ENCODE measurements around the gene HEXIM1.

The HEXIM1 gene

GRCh38 chr17:45130681-45131615 is 17.3 kb upstream of the HEXIM1 start:
- DNase-seq: no peak

DNA sequence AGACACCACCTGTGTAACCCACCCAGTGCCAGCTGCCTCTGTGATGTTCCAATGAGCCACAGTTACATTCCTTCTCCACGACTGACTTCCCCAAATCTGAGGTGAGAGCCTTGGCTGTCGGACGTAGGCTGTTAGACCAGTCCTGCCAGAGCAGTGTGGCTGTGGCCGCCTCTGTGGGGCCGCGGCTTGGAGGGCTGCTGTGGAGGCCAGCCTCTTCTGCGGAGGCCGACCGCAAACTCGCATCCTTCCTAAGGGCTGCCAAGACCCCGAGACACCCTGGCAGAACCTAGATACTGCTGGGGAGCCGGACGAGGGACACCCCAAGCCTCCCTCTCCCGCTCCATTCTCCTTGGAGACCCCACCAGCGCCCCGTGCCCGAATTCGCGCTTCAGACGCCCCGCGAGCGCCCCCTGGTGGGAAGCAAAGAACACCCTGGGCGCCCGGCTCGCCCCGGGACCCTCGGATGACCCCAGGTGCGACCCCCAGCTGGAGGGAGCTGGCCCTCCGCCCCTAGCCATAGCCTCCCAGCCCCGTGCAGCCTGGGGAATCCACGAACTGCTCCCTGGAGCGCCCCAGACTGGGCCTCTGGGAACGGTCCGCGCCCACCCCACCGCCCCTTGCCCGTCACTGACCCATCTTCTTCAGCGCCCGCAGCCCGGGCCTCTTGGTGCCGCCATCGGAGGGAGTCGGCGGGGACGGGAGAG is 16.5 kb upstream of the HEXIM1 start:
- DNase-seq: peak; percentile 26

DNA sequence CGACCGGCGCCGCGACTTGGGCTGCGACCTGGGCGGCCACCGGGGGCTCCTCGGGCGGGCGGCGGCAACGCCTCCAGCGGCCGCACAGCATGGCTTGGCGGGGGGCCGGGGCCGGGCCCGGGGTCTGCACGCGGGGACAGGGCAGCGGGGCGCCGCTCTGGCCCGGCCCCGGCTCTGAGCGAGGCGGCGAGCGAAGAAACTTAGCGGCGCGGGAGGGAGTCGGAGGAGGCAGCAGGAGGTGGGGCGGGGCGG is 16.0 kb upstream of the HEXIM1 start, which contains the start of gene PLCD3:
TSS of gene PLCD3 (minus strand) at position 196 of the 252 bp plus-strand sequence. CDS start at position 91, 105 bp downstream.
- DNase-seq: no peak

DNA sequence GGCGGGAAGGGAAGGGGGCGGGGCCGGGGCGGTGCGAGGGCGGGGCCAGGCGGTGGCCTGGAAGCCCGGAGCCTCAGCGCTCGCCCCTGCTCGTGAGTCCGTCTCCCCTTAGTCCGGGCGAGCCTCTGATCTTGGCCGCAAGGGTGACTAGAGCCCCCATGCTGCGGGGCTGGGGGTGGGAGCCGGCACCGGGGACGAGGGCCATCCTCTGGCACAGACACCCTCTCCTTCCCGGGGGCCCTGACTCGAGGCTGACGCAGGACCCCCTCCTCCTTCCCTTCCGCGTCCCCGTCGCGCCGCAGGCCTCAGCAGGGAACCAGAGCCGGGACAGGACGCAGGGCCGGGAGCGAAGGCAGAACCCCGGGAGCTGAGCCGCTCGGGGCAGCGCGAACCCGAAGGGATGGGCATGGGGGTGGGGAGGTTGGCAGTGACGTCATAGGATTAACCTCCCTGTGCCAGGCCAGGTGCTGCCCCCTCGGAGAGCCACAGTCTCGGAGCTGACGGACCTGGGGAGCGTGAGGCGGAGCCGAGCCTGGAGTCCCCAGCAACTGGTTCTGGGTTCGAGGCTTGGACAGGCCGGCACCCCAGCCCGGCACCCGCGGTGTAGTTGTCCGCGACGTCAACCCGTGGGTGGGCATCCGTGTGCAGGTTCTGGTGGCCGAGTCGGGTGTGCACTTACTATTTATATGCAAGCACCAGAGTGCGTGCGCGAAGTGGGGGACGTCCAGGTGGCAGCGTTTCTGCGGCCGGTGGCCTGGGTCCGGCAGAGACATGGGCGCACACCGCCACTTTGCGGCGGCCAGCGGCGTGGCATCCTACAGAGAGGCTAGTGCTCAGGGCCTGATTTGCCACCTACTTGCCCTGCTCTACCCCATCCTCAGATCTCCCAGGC is 15.5 kb upstream of the HEXIM1 start:
- DNase-seq: peak; percentile 67

DNA sequence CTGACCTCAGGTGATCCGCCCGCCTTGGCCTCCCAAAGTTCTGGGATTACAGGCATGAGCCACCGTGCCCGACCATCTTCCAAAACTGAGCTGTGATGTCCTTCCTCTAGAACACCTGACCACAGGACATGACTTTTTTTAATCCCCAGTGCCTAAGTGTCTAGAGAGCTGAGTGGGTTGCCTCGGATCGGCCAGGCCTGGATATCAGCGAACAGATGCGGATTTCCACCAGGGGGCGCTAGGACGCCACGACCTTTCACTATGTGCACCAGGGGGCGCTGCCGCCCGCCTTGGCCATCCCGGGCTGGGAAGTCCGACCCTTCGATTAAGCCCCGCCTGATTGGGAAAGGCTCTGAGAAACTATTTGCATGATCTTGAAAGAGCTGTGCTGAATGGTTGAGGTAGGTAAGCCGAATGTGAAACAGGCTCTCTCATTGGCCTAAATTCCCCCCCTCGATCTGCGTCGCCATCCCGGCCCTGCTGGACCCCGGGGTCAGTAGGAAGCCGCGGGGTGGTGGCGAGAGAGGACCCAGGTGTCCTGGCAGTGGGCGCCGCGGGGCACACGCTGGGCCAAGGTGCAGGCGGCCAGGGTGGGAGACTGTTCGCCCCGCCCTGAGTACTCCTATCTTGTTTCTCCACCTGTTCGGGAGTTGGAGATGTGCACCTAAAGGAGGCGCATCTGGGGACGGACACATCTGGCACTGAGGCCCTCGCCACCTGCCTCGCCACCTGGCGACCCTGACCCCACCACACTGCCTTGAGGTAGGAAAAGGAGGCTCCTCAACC is 12.9 kb upstream of the HEXIM1 start, which contains the start of gene ACBD4:
TSS of gene ACBD4 (plus strand) at position 496 of the 786 bp plus-strand sequence. CDS start 458 bp downstream, outside the sequence.
- DNase-seq: peak; percentile 97

GRCh38 chr17:45135978-45136791 is 12.1 kb upstream of the HEXIM1 start:
- DNase-seq: no peak

- DNase-seq: no peak
Measured at GRCh38 chr17:45136846-45137560, 11.3 kb upstream of the HEXIM1 start.

DNA sequence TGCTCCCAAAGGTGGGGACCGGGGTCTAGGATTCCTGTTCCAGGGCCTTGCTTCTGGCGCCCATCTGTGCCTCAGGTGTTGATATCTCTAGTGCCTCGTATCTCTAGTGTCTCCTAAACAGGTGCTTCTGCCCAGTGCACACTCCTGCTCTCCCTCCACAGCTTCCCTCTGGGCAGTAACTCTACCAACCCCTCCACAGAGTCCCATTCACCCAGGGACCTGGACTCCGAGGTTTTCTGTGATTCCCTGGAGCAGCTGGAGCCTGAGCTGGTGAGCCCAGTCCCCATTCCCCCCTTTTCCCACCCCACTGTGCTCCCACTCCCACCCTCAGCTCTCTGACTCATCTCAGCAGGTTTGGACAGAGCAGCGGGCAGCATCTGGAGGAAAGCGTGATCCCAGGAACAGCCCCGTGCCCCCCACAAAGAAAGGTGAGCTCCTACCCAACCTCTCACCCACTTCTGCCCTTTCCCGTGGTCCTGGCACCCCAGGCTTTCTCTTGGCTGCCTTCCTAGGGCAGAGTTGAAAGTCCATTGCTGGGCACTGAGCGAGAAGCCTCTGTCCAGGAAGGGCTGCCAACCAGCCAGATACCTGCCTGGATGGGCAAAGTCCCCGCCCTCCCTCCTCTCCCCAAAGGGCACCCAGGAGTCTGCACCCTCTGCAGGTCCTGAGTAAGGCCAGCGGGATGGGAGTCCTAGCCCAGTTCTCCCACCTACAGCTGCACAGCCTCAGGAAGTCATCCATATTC is 10.5 kb upstream of the HEXIM1 start:
- no peak for DNase-seq

- no peak for DNase-seq
Measured at GRCh38 chr17:45138911-45139532, 9.3 kb upstream of the HEXIM1 start.

DNA sequence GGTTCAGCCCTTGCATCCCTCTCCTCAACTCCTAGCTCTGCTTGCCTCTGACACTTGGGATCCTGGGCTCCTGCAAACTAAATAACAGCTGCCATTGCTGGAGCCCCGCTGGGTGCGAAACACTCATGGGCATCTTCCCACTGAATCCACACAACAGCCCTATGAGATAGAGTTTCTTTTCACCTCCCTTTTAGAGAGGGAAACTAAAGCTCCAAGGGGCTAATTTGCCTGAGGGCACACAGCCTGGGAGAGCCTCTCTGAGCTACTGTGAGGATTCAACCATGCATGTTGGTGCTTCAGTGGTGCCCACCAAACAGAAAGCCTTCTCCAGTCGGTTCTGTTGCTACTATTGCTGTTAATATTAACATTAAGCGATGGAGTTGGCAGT is 8.7 kb upstream of the HEXIM1 start:
- DNase-seq: no peak

- no peak for DNase-seq
Measured at GRCh38 chr17:45143094-45143670, 5.1 kb upstream of the HEXIM1 start.

DNA sequence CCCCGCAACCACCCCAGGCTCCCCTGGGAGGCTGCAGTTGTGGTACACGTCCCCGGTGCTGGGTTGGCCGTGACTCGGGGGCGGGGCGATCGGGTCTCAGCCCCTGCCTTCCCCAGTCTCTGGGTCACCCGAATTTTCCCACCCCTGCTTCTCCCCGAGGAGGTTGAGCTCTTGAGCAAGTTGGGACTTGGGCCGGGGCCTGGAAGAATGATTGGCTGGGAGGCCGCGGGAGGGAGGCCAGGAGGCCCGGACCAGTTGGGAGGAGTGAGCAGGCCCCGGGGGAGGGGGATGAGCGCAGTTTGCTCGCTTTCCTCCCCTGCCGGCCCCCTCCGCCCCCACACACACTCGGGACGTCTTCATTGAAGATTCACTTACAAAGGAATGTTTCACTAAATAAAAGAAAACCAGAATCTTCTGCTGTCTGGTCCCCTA is 4.5 kb upstream of the HEXIM1 start:
- no peak for DNase-seq

DNA sequence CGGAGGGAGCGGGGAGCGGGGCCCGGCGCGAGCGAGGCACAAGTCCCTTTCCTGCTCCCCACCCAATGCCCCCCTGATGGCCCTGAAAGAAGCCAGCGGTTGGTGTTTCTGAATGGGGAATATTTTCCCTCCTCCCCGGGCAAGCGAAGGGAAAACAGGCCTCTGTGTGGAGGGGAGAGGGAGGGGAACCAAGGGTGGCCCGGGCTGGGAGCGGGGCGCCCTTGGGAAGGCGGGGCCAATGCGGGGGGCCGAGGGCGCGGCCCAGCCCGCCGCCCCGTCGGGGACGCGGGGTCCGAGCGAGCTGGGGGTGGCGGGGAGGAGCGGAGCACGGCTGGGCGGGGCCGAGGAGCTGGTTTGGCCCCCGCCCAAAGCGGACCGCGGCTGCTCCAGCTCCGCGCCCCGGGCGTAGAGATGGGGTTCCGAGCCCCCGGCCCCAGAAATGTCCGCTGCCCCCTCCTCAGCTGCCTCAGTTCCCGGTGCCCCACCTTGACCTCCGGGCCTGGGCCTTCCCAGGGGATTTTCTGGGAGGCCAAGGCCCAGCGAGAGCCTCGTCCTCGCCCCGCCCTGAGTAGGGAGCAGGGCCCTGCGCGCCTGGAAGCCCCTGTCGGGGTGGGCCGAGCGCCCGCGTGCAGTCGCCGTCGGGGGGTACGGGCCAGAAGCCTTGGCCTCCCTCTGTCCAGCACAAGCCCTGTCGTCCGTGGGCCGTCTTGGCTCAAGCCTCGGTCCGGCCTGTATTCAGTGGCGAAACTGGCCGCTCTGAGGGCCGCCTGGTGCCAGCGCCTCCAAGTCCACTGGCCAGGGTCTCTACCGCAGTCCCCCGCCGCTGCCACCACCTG is 3.9 kb upstream of the HEXIM1 start:
- no peak for DNase-seq

DNA sequence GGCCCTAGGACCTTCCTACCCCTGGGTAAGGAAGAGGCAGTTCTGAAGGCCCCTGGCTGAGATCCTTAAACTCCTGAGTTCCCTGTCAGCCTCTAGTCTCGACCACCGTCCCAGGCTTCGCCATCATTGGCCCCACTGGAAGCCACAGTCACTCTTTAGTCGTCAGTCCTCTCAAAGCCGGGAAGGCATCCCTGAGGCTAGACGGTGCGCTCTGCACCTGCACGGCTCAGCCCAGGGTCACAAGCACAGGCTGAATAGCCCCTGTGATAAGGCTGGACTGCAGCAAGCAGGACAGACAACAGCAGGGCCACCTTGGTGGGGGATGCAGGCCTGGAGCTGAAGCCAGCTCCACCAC is 3.3 kb upstream of the HEXIM1 start:
- no peak for DNase-seq

DNA sequence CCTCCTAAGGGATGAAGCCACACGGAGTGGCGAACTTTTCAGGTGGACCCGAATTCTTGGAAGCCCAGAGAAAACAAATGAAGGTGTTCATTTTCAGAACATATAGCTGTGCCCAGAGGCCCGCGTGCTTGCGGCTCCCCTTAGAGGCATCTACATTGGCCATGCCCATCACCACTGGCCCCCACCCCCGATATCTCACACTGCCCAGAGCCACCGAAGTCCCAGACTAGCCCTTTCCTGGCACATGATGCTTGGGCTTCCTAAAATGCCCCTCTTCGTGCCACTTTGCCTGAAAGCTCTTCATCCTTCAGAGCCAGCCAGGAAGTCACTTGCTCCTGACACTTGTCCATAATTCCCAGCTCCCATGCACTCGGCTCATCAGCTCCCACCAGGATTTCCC is 2.1 kb upstream of the HEXIM1 start:
- DNase-seq: no peak

GRCh38 chr17:45146592-45146889 is 1.7 kb upstream of the HEXIM1 start:
- no peak for DNase-seq

DNA sequence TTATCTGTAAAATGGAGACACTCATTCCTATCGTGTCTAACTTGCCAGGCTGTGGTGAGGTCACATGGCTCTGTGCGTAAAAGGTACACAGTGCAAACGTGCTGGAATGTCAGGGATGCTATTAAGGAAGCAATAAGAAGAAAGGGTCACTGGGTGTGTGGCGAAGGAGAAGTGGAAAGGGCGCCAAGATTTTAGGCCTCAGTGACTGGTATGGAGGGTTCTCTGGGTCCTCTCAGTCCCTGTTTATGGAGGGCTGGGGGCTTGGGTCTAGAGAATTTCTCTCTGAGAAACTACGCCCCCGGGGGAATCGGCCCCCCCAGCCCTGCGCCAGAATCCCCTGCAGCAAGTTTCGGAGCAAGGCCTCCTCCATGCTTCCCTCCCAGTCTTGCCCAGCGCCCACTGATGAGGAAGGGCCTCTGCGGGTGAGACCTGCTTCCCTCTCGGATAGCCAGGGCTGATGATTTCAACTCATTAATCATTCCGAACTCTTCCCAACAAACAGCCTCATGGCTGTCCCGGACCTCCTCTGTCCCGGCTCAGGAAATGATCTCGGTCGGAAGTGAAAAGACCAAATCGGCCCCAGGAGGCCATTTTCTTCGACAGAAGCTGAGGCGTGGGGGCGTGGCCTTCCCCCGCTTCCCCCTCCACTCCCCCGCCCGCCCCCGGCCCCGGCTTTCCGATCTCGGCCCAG is 1.2 kb upstream of the HEXIM1 start:
- no peak for DNase-seq

Data from central memory CD4-positive, alpha-beta T cell (primary cell).